ENCODE data around the gene OR6B1. TPM values are rescaled to one million over a fixed set of nuclear protein-coding genes. Genes with fewer than 3 reads are reported as not detected.

Gene OR6B1
- not detected for total RNA-seq

GRCh38 chr7:144000020-144000419, at the start of gene OR6B1:
OR6B1 (plus strand) TSS chr7:144000320; CDS start chr7:144003997, 3,677 bp downstream.

GRCh38 chr7:143954544-143954943, 45.6 kb upstream of the OR6B1 start, which contains the start of gene OR2F1:
OR2F1 (plus strand) TSS chr7:143954844; CDS start chr7:143959971, 5,127 bp downstream.

GRCh38 chr7:144048648-144049047, 48.5 kb downstream of the OR6B1 start, which contains the start of gene OR2A5:
OR2A5 (plus strand) TSS chr7:144048948; CDS start chr7:144050402, 1,454 bp downstream.

Other genes starting within 250 kb of the OR6B1 start
- not detected for gene CTAGE6, start 242.6 kb upstream of the OR6B1 start, total RNA-seq
- 180 TPM for gene TCAF1, start 98.1 kb upstream of the OR6B1 start, total RNA-seq
- gene OR2F2, start 65.1 kb upstream of the OR6B1 start, total RNA-seq = not detected
- not detected for gene OR2F1, start 45.5 kb upstream of the OR6B1 start, total RNA-seq
- gene OR2A5, start 48.6 kb downstream of the OR6B1 start, total RNA-seq = not detected
- not detected for gene OR2A25, start 69.5 kb downstream of the OR6B1 start, total RNA-seq
- not detected for gene OR2A12, start 86.0 kb downstream of the OR6B1 start, total RNA-seq
- not detected for gene OR2A2, start 109.3 kb downstream of the OR6B1 start, total RNA-seq
- gene OR2A14, start 122.9 kb downstream of the OR6B1 start, total RNA-seq = not detected
- 1.2 TPM for gene CTAGE4, start 183.1 kb downstream of the OR6B1 start, total RNA-seq
- gene ARHGEF35, start 195.5 kb downstream of the OR6B1 start, total RNA-seq = 1.4 TPM
- gene OR2A42, start 239.3 kb downstream of the OR6B1 start, total RNA-seq = under 0.01 TPM